ENCODE results near the gene ZBTB34. TPM values are rescaled to one million over a fixed set of nuclear protein-coding genes. Genes with fewer than 3 reads are reported as not detected.

The ZBTB34 gene
- total and polyA plus RNA-seq, 2 of the 4 experiments (the other 2 are of a cell fraction) = 2.7 to 3.1 TPM

- no peak overlapping the region for H3K23ac ChIP-seq (ENCODE audit: low read depth, low read length)
- no peak overlapping the region for H3K14ac ChIP-seq (replicated peaks; ENCODE audit: low read depth, low read length)
- ChIA-PET POLR2A (ENCODE audit: unreplicated experiment) (no interaction called here), CTCF (interaction anchor here (0.6 kb wide), 2 partner anchors 10 to 262 kb away, joined by 3 to 4 read pairs; no protein-coding TSS in a partner anchor)
- in situ Hi-C loops (cut with MboI; ENCODE audit: low sequenced_read_pairs) (no loop called here), dilution Hi-C loops (cut with HindIII; ENCODE audit: low sequenced_read_pairs, unreplicated experiment) (no loop called here), intact Hi-C loops (cut with micrococcal nuclease) (no loop called here)
- ATAC-seq (ENCODE audit: low read depth) = no peak
- no peak overlapping the region for H3K4me3 ChIP-seq (ENCODE audit: insufficient read depth, low read depth, low read length)
- no peak overlapping the region for H2BK120ac ChIP-seq (ENCODE audit: low read depth, low read length)
- no peak overlapping the region for H2AK9ac ChIP-seq (replicated peaks; ENCODE audit: low read depth, low read length, poor library complexity)
- peaks cover 6% of the 10 kb centered on the region for H3K4me1 ChIP-seq (ENCODE audit: control insufficient read depth, insufficient read depth, low read length)
- no peak overlapping the region for H3K27ac ChIP-seq (ENCODE audit: insufficient read depth, low read length)
- H3K9ac ChIP-seq (ENCODE audit: low read depth, low read length) = no peak overlapping the region
- H2BK20ac ChIP-seq (ENCODE audit: low read depth, low read length) = no peak overlapping the region
- no peak overlapping the region for H2BK15ac ChIP-seq (ENCODE audit: low read depth, low read length)
- peaks cover 3% of the 10 kb centered on the region; the same call in 1 of the 2 replicates for H3K27me3 ChIP-seq (ENCODE audit: control insufficient read depth, insufficient read depth, low read length)
- H4K91ac ChIP-seq (ENCODE audit: insufficient read depth, low read depth, low read length) = no peak overlapping the region
- H3K18ac ChIP-seq (ENCODE audit: low read depth, low read length) = no peak overlapping the region
- TF ChIP-seq RCOR1 (IDR thresholded peaks at IDR 0.05; ENCODE audit: insufficient replicate concordance, low read length) = no peak
- TF ChIP-seq POLR2A (IDR thresholded peaks at IDR 0.05; ENCODE audit: low read depth, low read length) = no peak
- TF ChIP-seq MAZ (IDR thresholded peaks at IDR 0.05; ENCODE audit: borderline replicate concordance, low read depth, low read length) = no peak
- TF ChIP-seq FOS (IDR thresholded peaks at IDR 0.05; ENCODE audit: low read depth, low read length) = no peak
- TF ChIP-seq SMC3 (IDR thresholded peaks at IDR 0.05; ENCODE audit: low read depth, low read length) = no peak
- TF ChIP-seq CHD1 (IDR thresholded peaks at IDR 0.05; ENCODE audit: low read depth, low read length) = no peak
- no peak for TF ChIP-seq RFX5 (IDR thresholded peaks at IDR 0.05; ENCODE audit: low read depth, low read length)
- TF ChIP-seq RAD21 (IDR thresholded peaks at IDR 0.05; ENCODE audit: low read length) = no peak
- no peak for TF ChIP-seq CTCF (conservative IDR thresholded peaks at IDR 0.05; ENCODE audit: low read depth, low read length)
- no peak for TF ChIP-seq MAFK (IDR thresholded peaks at IDR 0.05; ENCODE audit: low read depth, low read length)
- TF ChIP-seq CEBPB (IDR thresholded peaks at IDR 0.05; ENCODE audit: low read depth, low read length) = no peak
- no peak for TF ChIP-seq NFE2L2 (IDR thresholded peaks at IDR 0.05; ENCODE audit: low read depth, low read length)
- no peak for TF ChIP-seq ELK1 (IDR thresholded peaks at IDR 0.05; ENCODE audit: borderline replicate concordance, low read depth, low read length)
- TF ChIP-seq USF2 (IDR thresholded peaks at IDR 0.05; ENCODE audit: low read depth, low read length) = no peak
- TF ChIP-seq MXI1 (IDR thresholded peaks at IDR 0.05; ENCODE audit: borderline replicate concordance, low read depth, low read length) = no peak
- no peak for TF ChIP-seq BHLHE40 (IDR thresholded peaks at IDR 0.05; ENCODE audit: low read depth, low read length)
- H4K20me1 ChIP-seq (ENCODE audit: insufficient read depth, low read length) = peaks cover 4% of the 10 kb centered on the region
- BruUV-seq (replicated peaks) = no TSS peak
- H3K9me1 ChIP-seq (ENCODE audit: insufficient read depth, low read length) = peaks cover 3% of the 10 kb centered on the region; the same call in 1 of the 2 replicates
- H3K9me3 ChIP-seq (ENCODE audit: control insufficient read depth, insufficient read depth, low read length) = no peaks in the 10 kb centered on the region
- WGBS, 2 experiments (ENCODE audit: extremely low coverage in 2 of 2, insufficient read length in 1 of 2) = 100% methylated on average over 4 of the region's 13 CpGs; no CpG with 5 or more reads in 1 of the 2 experiments
- no peak overlapping the region for H2AFZ ChIP-seq (replicated peaks; ENCODE audit: low read length, poor library complexity)
- no peak overlapping the region for H3K4me2 ChIP-seq (ENCODE audit: low read depth, low read length)
- no peak overlapping the region for H3K56ac ChIP-seq (ENCODE audit: extremely low read depth, insufficient read depth, low read length)
- no peak overlapping the region for H3K4ac ChIP-seq (ENCODE audit: low read depth, low read length)
- DNase-seq = no peak
- peaks cover 9% of the 10 kb centered on the region; the same call in 1 of the 2 replicates for H3K36me3 ChIP-seq (ENCODE audit: control insufficient read depth, insufficient read depth, low read length)
- H2AK5ac ChIP-seq (ENCODE audit: low read depth, low read length) = no peak overlapping the region
- no peak overlapping the region for H4K8ac ChIP-seq (ENCODE audit: low read depth in 2 of 2, low read length in 2 of 2)
- H3K79me1 ChIP-seq (ENCODE audit: low read depth in 1 of 2, low read length in 2 of 2) = peaks cover 3 to 13% of the 10 kb centered on the region in 2 experiments; a peak in 3 of 4 replicates
- H2BK5ac ChIP-seq (ENCODE audit: low read depth, low read length, poor library complexity, severe bottlenecking) = no peak overlapping the region
- no peak overlapping the region for H4K5ac ChIP-seq (ENCODE audit: low read depth, low read length)
Measured at GRCh38 chr9:126842220-126842842, 18.1 kb upstream of the ZBTB34 start.
